Measurements from ENCODE around the gene PHLPP1.
A peak's percentile ranks its signal among the peaks of the same experiment; 100 is the strongest.

Gene PHLPP1

DNA sequence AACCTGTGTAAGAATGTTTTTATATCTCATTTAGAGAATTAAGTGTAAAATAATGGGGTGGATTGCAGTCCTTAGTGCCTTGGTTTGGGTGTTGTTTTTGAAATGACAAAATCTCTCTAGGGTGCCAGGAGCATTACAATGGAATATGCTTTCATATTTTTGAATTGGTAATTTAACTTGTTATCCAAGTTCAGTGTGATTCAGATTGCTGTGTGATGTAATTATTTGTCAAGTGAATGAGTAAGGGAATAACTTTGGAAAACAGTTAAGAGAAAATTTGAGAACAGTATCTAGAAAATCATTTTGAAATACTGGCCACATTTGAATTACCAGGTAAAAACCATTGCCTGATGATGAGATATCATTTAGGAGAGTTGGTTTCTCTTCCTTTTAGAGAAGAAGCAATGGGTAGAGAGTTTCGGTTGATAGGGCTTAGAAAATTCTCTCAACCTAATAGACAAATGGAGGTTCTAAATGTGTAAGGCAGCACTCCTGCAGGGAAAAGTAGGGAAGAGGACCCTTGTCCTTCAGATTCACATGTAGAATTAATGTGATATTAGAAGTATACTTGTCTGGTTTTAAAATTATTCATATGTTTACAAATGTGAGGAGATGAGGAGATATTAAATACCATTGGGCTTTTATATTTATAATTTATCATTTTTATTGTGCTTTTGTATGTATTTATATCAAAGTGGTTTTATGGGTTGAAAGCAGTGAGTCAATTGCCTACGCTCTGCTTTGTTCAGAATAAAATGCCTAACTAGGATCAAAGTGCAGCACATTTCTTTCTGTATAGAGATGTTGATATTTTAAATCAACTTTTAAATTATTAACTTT, 124.8 kb downstream of the PHLPP1 start:
- Mint-ChIP-seq H3K9me3 (no peaks in the 10 kb centered on the region), H3K4me3 (no peak overlapping the region), H3K27ac (no peak overlapping the region), H3K36me3 (ENCODE audit: low read depth) (no peaks in the 10 kb centered on the region), H3K4me1 (ENCODE audit: low read depth) (peaks cover 8% of the 10 kb centered on the region), H3K27me3 (ENCODE audit: low read depth) (no peaks in the 10 kb centered on the region)

- H3K4me1 Mint-ChIP-seq (ENCODE audit: low read depth) = peaks cover 18% of the 10 kb centered on the region
- H3K36me3 Mint-ChIP-seq (ENCODE audit: low read depth) = peaks cover 2% of the 10 kb centered on the region
- no peak overlapping the region for H3K4me3 Mint-ChIP-seq
- H3K27ac Mint-ChIP-seq = no peak overlapping the region
- no peaks in the 10 kb centered on the region for H3K27me3 Mint-ChIP-seq (ENCODE audit: low read depth)
- no peaks in the 10 kb centered on the region for H3K9me3 Mint-ChIP-seq
These were observed 126.1 kb downstream of the PHLPP1 start for GRCh38 chr18:62841405-62841804.

DNA sequence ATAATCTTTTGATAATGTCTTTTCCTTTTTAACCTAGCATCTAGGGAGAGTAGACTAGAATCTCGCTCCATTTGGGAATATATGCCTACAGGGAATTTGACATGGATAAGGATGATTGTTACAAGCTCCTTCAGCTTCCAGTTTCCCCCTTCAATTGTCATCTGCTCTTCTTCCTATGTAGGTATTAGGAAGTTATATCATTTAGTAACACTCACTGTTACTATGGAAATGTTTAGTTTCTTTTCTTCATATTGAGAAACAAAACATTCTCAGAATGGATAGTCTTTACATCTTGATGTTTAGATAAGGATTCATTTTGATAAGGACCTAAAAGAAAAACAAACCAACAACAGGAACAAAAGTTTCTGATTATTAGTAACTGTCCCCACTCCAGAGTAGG, 127.6 kb downstream of the PHLPP1 start:
- Mint-ChIP-seq H3K4me3 (no peak overlapping the region), H3K36me3 (ENCODE audit: low read depth) (peaks cover 2% of the 10 kb centered on the region), H3K27me3 (ENCODE audit: low read depth) (no peaks in the 10 kb centered on the region), H3K9me3 (no peaks in the 10 kb centered on the region), H3K27ac (no peak overlapping the region), H3K4me1 (ENCODE audit: low read depth) (peaks cover 21% of the 10 kb centered on the region)

- H3K36me3 Mint-ChIP-seq (ENCODE audit: low read depth) = peaks cover 2% of the 10 kb centered on the region
- peak overlapping the region; percentile 93 for H3K27ac Mint-ChIP-seq
- peak overlapping the region; percentile 72 for H3K4me3 Mint-ChIP-seq
- no peaks in the 10 kb centered on the region for H3K9me3 Mint-ChIP-seq
- peaks cover 21% of the 10 kb centered on the region for H3K4me1 Mint-ChIP-seq (ENCODE audit: low read depth)
- no peaks in the 10 kb centered on the region for H3K27me3 Mint-ChIP-seq (ENCODE audit: low read depth)
These were observed 129.7 kb downstream of the PHLPP1 start for GRCh38 chr18:62844850-62845643.

DNA sequence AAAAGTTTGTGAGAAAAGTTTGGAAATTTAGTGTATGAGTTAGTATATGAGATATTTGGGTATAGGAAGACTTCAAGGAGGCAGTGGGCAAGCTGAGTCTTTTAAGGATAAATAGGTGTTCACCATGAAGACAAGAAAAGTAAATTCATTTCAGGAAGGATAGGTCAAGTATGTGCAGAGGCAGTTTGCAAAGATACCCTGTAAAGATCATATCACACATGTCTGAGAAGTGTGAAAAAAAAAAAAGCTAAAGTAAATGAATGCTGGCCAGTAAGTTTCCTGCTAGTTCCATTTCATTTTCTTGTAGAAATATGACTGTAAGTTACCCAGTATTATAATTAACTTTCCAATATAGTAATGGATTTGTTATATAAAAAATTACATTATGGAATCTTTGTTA, 131.0 kb downstream of the PHLPP1 start:
- peak overlapping the region; percentile 22 for H3K4me3 Mint-ChIP-seq
- peak overlapping the region; percentile 77 for H3K27ac Mint-ChIP-seq
- peaks cover 21% of the 10 kb centered on the region for H3K4me1 Mint-ChIP-seq (ENCODE audit: low read depth)
- peaks cover 2% of the 10 kb centered on the region for H3K36me3 Mint-ChIP-seq (ENCODE audit: low read depth)
- H3K9me3 Mint-ChIP-seq = no peaks in the 10 kb centered on the region
- H3K27me3 Mint-ChIP-seq (ENCODE audit: low read depth) = no peaks in the 10 kb centered on the region

DNA sequence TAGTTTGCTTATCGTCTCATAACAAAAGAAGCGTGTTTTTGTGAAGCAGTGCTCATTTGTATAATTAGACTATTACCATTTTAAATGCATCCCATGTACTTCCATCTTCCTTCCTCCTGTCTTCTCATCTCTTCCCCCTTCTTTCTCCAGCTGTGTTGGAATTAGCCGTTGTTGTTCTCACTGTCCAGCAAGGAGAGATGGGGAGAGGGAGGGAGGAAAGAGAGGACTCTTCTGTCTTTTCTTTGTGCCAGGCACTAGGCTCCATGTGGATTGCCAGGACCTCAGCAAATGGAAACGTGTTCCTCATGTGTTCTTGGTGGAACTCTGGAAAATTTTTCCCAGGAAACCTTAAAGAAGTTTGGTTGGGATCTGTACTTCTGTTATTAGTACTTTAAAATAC, 131.7 kb downstream of the PHLPP1 start:
- Mint-ChIP-seq H3K9me3 (no peaks in the 10 kb centered on the region), H3K4me1 (ENCODE audit: low read depth) (peaks cover 21% of the 10 kb centered on the region), H3K27ac (no peak overlapping the region), H3K27me3 (ENCODE audit: low read depth) (no peaks in the 10 kb centered on the region), H3K36me3 (ENCODE audit: low read depth) (peaks cover 2% of the 10 kb centered on the region), H3K4me3 (no peak overlapping the region)

GRCh38 chr18:62848946-62849345, 133.6 kb downstream of the PHLPP1 start:
- no peak overlapping the region for H3K4me3 Mint-ChIP-seq
- H3K9me3 Mint-ChIP-seq = no peaks in the 10 kb centered on the region

DNA sequence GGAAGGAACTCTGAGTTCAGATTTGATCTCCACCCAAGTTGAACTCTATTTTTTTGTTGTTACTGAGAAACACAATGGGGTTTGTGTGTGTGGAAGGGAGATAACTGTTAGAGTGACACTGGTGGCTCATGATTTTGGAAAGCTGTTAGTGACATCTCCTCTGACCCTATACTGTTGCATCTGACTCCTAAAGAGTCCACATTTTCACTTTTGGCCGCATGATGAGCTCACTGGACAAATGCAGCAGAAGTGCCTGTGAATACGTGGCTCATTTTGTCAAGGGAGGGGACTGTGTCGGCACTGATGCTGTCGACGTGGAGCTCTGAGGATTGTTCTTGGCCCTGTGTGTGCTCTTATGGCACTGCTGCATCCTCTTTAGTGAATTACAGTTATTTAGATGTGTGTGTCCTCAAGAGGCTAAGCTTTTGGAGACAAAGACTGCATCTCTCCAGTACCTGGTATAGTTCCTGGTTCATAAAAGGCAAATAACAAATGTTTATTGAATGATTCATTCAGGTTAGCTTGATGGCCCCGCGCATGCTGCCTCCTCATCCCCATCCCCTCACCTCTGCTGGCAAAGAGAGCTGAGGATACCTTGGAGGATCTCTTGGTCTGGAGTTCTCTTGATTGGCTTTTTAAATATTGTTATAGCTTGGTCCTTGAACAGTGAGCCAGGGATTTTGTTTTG, 135.4 kb downstream of the PHLPP1 start:
- H3K4me3 Mint-ChIP-seq = no peak overlapping the region
- H3K36me3 Mint-ChIP-seq (ENCODE audit: low read depth) = peaks cover 2% of the 10 kb centered on the region
- H3K9me3 Mint-ChIP-seq = no peaks in the 10 kb centered on the region
- peaks cover 7% of the 10 kb centered on the region for H3K4me1 Mint-ChIP-seq (ENCODE audit: low read depth)
- H3K27me3 Mint-ChIP-seq (ENCODE audit: low read depth) = no peaks in the 10 kb centered on the region
- no peak overlapping the region for H3K27ac Mint-ChIP-seq

More at GRCh38 chr18:62848946-62849345, 133.6 kb downstream of the PHLPP1 start:
- H3K27ac Mint-ChIP-seq = no peak overlapping the region
- peaks cover 2% of the 10 kb centered on the region for H3K36me3 Mint-ChIP-seq (ENCODE audit: low read depth)
- H3K27me3 Mint-ChIP-seq (ENCODE audit: low read depth) = no peaks in the 10 kb centered on the region
- H3K4me1 Mint-ChIP-seq (ENCODE audit: low read depth) = peaks cover 21% of the 10 kb centered on the region

- Mint-ChIP-seq H3K4me3 (no peak overlapping the region), H3K27me3 (ENCODE audit: low read depth) (no peaks in the 10 kb centered on the region), H3K4me1 (ENCODE audit: low read depth) (peaks cover 7% of the 10 kb centered on the region), H3K36me3 (ENCODE audit: low read depth) (no peaks in the 10 kb centered on the region), H3K9me3 (no peaks in the 10 kb centered on the region), H3K27ac (no peak overlapping the region)
These were observed 137.5 kb downstream of the PHLPP1 start for GRCh38 chr18:62852851-62853250.

DNA sequence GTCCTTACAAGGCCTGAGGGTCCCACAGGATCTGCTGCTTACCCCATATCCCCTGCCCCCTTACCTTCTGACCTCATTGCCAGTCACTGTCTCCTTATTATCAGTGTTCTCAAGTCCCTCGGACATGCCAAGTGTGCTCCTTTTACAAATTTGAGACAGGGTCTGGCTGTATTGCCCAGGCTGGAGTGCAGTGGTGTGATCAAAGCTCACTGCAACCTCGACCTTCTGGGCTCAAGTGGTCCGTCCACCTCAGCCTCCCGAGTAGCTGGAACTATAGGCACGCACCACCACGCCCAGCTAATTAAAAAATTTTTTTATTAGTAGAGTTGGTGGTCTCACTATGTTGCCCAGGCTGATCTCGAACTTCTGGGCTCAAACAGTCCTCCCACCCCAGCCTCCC, 141.0 kb downstream of the PHLPP1 start:
- no peaks in the 10 kb centered on the region for H3K36me3 Mint-ChIP-seq (ENCODE audit: low read depth)

DNA sequence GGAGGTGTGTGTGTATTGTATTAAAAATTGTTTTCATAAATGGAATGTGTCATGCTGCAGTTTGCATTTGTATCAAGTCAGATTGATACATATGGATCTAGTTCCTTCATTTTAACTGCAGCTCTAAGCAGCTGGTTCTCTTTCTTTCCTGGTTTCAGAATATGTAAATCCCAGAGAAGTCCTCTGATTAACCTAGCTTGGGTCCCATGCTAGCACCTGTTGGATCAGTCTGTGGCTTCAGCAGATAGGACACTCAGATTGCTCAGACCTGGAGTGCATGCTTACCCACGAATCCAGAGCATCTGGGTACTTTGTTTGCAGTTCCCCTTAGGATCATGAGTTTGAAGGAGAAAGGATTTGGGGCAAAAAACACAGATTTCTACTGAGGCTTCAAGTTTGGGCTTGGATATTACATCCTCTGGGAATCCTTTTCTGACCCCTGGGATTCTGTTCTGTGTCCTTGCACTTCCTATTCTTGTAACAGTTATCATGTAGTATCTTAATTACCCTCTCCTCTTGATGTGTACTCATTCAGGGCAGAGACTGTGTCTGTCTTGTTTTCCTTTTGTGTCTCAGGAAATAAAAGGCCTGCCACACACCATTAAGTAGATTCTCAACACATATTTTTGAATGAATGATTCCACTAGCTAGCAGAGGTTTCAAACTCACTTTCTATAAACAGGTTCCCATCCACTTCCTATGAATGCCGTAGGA, 142.1 kb downstream of the PHLPP1 start:
- Mint-ChIP-seq H3K27ac (no peak overlapping the region), H3K4me1 (ENCODE audit: low read depth) (peaks cover 10% of the 10 kb centered on the region), H3K36me3 (ENCODE audit: low read depth) (no peaks in the 10 kb centered on the region), H3K4me3 (no peak overlapping the region), H3K9me3 (no peaks in the 10 kb centered on the region), H3K27me3 (ENCODE audit: low read depth) (no peaks in the 10 kb centered on the region)

More for the DNA sequence above, 141.0 kb downstream of the PHLPP1 start:
- Mint-ChIP-seq H3K9me3 (no peaks in the 10 kb centered on the region), H3K27me3 (ENCODE audit: low read depth) (no peaks in the 10 kb centered on the region), H3K4me1 (ENCODE audit: low read depth) (peaks cover 10% of the 10 kb centered on the region), H3K4me3 (no peak overlapping the region), H3K27ac (no peak overlapping the region)

- H3K4me3 Mint-ChIP-seq = no peak overlapping the region
- peaks cover 10% of the 10 kb centered on the region for H3K4me1 Mint-ChIP-seq (ENCODE audit: low read depth)
- no peaks in the 10 kb centered on the region for H3K36me3 Mint-ChIP-seq (ENCODE audit: low read depth)
- H3K27ac Mint-ChIP-seq = no peak overlapping the region
- no peaks in the 10 kb centered on the region for H3K9me3 Mint-ChIP-seq
- no peaks in the 10 kb centered on the region for H3K27me3 Mint-ChIP-seq (ENCODE audit: low read depth)
These were observed 144.7 kb downstream of the PHLPP1 start for GRCh38 chr18:62860062-62860461.

DNA sequence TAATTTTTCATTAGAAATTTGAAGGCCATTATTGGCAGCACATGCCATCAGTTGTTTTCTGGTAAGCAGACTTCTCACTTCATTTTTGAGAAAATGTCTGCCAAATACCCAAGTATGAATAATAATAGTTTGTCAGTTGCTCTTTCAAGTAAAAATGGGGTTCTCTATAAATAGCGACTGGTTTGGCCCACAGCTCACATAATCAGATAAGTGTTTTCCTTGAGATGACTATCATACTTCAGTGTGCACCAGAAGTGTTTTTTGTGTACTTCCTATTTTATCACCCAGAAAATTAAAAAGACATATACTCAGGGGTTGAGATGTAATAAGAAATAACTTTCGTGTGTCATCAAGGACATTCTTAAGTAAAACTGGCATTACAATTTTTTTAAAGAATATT, 147.1 kb downstream of the PHLPP1 start:
- Mint-ChIP-seq H3K4me3 (no peak overlapping the region), H3K27me3 (ENCODE audit: low read depth) (no peaks in the 10 kb centered on the region), H3K36me3 (ENCODE audit: low read depth) (no peaks in the 10 kb centered on the region), H3K4me1 (ENCODE audit: low read depth) (peaks cover 8% of the 10 kb centered on the region), H3K9me3 (no peaks in the 10 kb centered on the region), H3K27ac (no peak overlapping the region)

GRCh38 chr18:62863579-62864001, 148.2 kb downstream of the PHLPP1 start:
- no peaks in the 10 kb centered on the region for H3K9me3 Mint-ChIP-seq
- H3K36me3 Mint-ChIP-seq (ENCODE audit: low read depth) = no peaks in the 10 kb centered on the region
- no peak overlapping the region for H3K27ac Mint-ChIP-seq
- peaks cover 3% of the 10 kb centered on the region for H3K4me1 Mint-ChIP-seq (ENCODE audit: low read depth)
- H3K4me3 Mint-ChIP-seq = no peak overlapping the region
- no peaks in the 10 kb centered on the region for H3K27me3 Mint-ChIP-seq (ENCODE audit: low read depth)

All from T-helper 1 cell treated with Interleukin-12 subunit alpha and Interleukin-12 subunit beta and Interleukin-4 antibody, amounts not matched to agents 30 μg/mL and 1 μg/mL, for 36 hours (primary cell).